GM10847 (cell line): ENCODE results near the gene ANAPC4.
A peak's percentile ranks its signal among the peaks of the same experiment; 100 is the strongest.

Experiments used
- POLR2A ChIP-seq: IDR thresholded peaks from 2 replicates; pipeline ENCODE4 v1.6.1; 2011; ENCODE audit not compliant: insufficient read length; ENCODE audit errors: extremely low read depth

Gene ANAPC4

GRCh38 chr4:25376754-25377571, at the start of gene ANAPC4:
ANAPC4 (plus strand) TSS chr4:25377263; CDS start chr4:25377428, 165 bp downstream.
- TF ChIP-seq POLR2A, result peak; percentile 84

GRCh38 chr4:25330335-25330734, 46.7 kb upstream of the ANAPC4 start:
- TF ChIP-seq POLR2A, result no peak

- no peak for TF ChIP-seq POLR2A
Observed at GRCh38 chr4:25330905-25331808, 45.9 kb upstream of the ANAPC4 start.

- TF ChIP-seq POLR2A, result no peak
Observed at GRCh38 chr4:25343671-25344070, 33.4 kb upstream of the ANAPC4 start.

GRCh38 chr4:25345744-25346143, 31.3 kb upstream of the ANAPC4 start:
- no peak for TF ChIP-seq POLR2A

- no peak for TF ChIP-seq POLR2A
Observed at GRCh38 chr4:25346913-25347312, 30.1 kb upstream of the ANAPC4 start.

GRCh38 chr4:25347473-25347872, 29.6 kb upstream of the ANAPC4 start:
- TF ChIP-seq POLR2A, result no peak

GRCh38 chr4:25347971-25348370, 29.1 kb upstream of the ANAPC4 start:
- TF ChIP-seq POLR2A, result no peak

GRCh38 chr4:25350561-25350960, 26.5 kb upstream of the ANAPC4 start:
- TF ChIP-seq POLR2A, result no peak

- no peak for TF ChIP-seq POLR2A
Observed at GRCh38 chr4:25351777-25352416, 25.2 kb upstream of the ANAPC4 start.

GRCh38 chr4:25356068-25356467, 21.0 kb upstream of the ANAPC4 start:
- TF ChIP-seq POLR2A, result no peak

- no peak for TF ChIP-seq POLR2A
Observed at GRCh38 chr4:25358515-25359275, 18.4 kb upstream of the ANAPC4 start.

GRCh38 chr4:25361253-25361652, 15.8 kb upstream of the ANAPC4 start:
- TF ChIP-seq POLR2A, result no peak

GRCh38 chr4:25367004-25367621, 9.9 kb upstream of the ANAPC4 start:
- TF ChIP-seq POLR2A, result no peak
